GM12801 (cell line): ENCODE data around the gene RASSF6.

Experiments
- TF ChIP-seq, protein P1 (sequence below): IDR thresholded peaks from one replicate; pipeline ENCODE4 v1.5.1; 2011; ENCODE audit warnings: control low read depth; ENCODE audit not compliant: insufficient read length; ENCODE audit errors: extremely low read depth

The RASSF6 gene

GRCh38 chr4:73608689-73609594 is 11.3 kb downstream of the RASSF6 start:
- TF ChIP-seq, protein P1, sequence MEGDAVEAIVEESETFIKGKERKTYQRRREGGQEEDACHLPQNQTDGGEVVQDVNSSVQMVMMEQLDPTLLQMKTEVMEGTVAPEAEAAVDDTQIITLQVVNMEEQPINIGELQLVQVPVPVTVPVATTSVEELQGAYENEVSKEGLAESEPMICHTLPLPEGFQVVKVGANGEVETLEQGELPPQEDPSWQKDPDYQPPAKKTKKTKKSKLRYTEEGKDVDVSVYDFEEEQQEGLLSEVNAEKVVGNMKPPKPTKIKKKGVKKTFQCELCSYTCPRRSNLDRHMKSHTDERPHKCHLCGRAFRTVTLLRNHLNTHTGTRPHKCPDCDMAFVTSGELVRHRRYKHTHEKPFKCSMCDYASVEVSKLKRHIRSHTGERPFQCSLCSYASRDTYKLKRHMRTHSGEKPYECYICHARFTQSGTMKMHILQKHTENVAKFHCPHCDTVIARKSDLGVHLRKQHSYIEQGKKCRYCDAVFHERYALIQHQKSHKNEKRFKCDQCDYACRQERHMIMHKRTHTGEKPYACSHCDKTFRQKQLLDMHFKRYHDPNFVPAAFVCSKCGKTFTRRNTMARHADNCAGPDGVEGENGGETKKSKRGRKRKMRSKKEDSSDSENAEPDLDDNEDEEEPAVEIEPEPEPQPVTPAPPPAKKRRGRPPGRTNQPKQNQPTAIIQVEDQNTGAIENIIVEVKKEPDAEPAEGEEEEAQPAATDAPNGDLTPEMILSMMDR: no peak

DNA sequence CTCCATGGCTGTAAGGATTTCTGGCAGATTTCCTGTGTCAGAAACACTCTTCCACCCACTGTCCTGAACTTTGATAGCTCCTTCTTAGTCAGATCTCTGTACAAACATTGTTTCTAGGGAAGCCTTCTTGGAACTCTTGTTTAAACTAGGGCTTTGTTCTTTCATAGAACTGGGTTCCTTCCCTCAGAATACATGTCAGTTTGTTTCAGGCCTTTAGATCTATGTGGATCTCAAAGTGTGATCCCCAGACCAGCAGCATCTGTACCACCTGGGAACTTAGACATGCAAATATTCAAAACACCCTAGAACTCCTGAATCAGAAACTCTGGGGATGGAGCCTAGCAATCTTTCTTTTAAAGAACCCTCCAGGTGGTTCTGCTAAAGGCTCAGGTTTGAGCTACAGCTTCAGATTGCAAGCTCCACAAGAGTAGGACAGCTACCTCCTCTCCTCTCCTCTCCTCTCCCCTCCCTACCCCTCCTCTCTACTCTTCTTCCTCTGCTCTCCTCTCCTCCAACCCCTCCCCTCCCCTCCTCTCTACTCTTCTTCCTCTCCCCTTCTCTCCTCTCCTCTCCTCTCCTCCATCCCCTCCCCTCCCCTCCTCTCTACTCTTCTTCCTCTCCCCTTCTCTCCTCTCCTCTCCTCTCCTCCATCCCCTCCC is 12.7 kb downstream of the RASSF6 start:
- TF ChIP-seq, protein P1: no peak

DNA sequence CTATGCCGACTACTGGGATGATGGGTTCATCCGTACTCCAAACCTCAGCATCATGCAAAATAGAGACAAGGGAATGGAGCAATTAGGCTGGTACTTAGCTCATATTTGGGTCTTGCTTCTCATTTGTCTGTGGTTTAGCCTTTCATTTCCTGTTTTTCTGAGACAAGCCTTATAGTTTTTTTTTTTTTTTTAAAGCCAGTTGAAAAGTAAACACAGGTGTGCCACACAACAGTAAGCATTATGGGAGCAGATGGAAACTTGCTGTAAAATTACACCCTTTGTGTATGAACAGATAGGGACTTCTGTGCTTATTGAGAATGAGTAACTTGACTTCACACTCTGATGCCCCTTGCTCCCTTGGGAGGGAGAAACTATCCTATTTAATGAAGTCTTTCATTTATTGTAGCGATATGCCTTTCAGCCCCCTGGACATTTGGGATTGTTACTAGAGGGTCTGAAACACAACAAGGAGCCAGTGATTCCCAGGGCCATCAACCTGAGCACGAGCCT is 13.7 kb downstream of the RASSF6 start:
- TF ChIP-seq, protein P1: no peak

DNA sequence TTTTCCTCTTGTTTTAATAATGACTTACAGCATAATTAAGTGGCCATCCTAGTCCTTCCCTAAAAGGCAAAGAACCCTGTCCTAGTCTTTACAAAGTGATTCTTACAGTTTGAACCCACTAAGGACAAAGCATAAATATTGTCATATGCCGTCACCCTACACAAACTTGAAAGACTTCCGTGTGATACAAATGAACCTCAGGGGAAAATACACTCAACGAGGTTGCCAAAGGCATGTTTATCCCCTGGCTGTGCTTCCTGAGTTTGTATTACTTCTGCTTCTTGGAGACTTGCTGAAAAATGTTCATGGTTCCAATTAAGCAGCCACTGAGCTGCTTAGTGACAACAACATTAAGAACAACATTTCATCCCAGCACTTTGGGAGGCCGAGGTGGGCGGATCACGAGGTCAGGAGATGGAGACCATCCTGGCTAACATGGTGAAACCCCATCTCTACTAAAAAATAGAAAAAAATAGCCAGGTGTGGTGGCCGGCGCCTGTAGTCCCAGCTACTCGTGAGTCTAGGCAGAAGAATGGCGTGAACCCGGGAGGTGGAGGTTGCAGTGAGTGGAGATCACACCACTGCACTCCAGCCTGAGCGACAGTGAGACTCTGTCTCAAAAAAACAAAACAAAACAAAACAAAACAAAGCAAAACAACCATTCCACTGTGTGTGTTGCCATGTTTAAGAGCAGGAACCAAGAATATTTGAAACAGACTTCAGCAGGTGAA is 16.2 kb downstream of the RASSF6 start:
- TF ChIP-seq, protein P1: no peak

DNA sequence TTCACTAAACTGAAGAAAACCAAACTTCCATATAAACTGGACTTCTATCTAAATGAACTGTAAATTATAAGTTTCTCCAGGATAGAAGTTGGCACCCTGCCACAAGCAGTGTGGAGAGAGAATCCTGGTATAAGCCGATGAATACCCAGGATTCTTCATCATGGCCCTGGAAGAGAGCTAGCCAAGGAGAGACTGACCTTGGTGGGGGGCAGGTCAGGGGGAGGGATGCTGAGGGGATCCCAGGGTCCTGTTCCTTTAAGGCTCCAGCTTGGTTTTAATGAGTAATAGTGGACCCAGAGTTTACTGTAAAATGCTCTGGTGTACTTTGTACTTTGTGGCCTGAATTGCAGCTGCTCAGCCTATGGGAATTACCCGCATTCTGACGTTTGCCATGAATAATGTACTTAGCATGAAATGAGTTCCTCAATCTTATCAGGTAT is 16.9 kb downstream of the RASSF6 start:
- TF ChIP-seq, protein P1: no peak

GRCh38 chr4:73600954-73601353 is 19.3 kb downstream of the RASSF6 start:
- TF ChIP-seq, protein P1: no peak

GRCh38 chr4:73599182-73599581 is 21.1 kb downstream of the RASSF6 start:
- TF ChIP-seq, protein P1: no peak
